GM12864 (cell line): ENCODE results near the gene MFSD8.
"Not testable (repeated sequence)": the region's sequence is repeated elsewhere in the genome, so short reads cannot be mapped to it uniquely, and the experiment has no call there.

ENCODE experiments used
- DNase-seq: peaks from one replicate; pipeline ENCODE4 v3.0.0-alpha.2; 2011; ENCODE audit warnings: low read depth
- H3K4me3 ChIP-seq: 2 replicates; pipeline ENCODE4 v1.5.1; 2011; ENCODE audit warnings: mild to moderate bottlenecking, low read depth, low read length, control low read depth
- CTCF ChIP-seq: IDR thresholded peaks from 2 replicates; pipeline ENCODE4 v1.5.1; 2011; ENCODE audit warnings: low read depth, mild to moderate bottlenecking, moderate library complexity, low read length, control low read depth, inconsistent platforms; ENCODE audit errors: missing control alignments

The MFSD8 gene

GRCh38 chr4:127993151-127993550, 28.2 kb upstream of the MFSD8 start:
- TF ChIP-seq CTCF: no peak
- no peak overlapping the region for H3K4me3 ChIP-seq
- DNase-seq: no peak

GRCh38 chr4:127988638-127989037, 23.7 kb upstream of the MFSD8 start:
- no peak for DNase-seq
- no peak for TF ChIP-seq CTCF
- H3K4me3 ChIP-seq: no peak overlapping the region

GRCh38 chr4:127985989-127986388, 21.0 kb upstream of the MFSD8 start:
- H3K4me3 ChIP-seq: no peak overlapping the region
- no peak for DNase-seq
- no peak for TF ChIP-seq CTCF

- no peak for DNase-seq
- TF ChIP-seq CTCF: no peak
- no peak overlapping the region for H3K4me3 ChIP-seq
Observed at GRCh38 chr4:127982445-127982844, 17.5 kb upstream of the MFSD8 start.

- TF ChIP-seq CTCF: no peak
- no peak for DNase-seq
- no peak overlapping the region for H3K4me3 ChIP-seq
Observed at GRCh38 chr4:127978930-127979329, 14.0 kb upstream of the MFSD8 start.

GRCh38 chr4:127975121-127975770, 10.3 kb upstream of the MFSD8 start:
- DNase-seq: no peak
- no peak overlapping the region for H3K4me3 ChIP-seq
- no peak for TF ChIP-seq CTCF

GRCh38 chr4:127970925-127971324, 6.0 kb upstream of the MFSD8 start:
- H3K4me3 ChIP-seq, DNase-seq: not testable (repeated sequence)
